Measurements from ENCODE around the gene STAT5A.

DNA sequence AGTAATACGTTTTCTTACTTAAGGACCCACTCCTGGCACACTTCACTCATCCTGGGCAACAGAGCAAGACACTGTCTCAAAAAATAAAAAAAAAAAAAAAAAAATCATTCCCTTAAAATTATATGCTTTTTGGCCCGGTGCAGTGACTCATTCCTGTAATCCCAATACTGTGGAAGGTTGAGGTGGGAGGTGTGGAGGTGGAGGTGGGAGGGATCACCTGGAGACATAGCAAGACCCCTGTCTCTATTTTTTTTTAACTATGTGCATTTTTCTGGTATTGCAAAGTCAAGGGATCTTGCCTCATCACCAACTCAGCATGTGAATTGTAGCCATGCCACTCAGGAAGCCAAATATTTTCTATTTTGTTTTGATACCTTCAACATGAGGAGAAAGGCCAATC is 21.8 kb upstream of the STAT5A start:
- TF ChIP-seq ZNF274 (IDR thresholded peaks at IDR 0.05; ENCODE audit: low read depth, low read length) (no peak), SUZ12 (IDR thresholded peaks at IDR 0.05; ENCODE audit: extremely low read depth, insufficient read depth, insufficient read length) (no peak)
